ENCODE data around the gene LARGE2. TPM values are rescaled to one million over a fixed set of nuclear protein-coding genes. Genes with fewer than 3 reads are reported as not detected.

The LARGE2 gene
- total and polyA plus RNA-seq, 2 donors (not counting 3 experiments of a cell fraction or from before 2014, with no cell fraction given): 0.06 TPM; not detected in 1

DNA sequence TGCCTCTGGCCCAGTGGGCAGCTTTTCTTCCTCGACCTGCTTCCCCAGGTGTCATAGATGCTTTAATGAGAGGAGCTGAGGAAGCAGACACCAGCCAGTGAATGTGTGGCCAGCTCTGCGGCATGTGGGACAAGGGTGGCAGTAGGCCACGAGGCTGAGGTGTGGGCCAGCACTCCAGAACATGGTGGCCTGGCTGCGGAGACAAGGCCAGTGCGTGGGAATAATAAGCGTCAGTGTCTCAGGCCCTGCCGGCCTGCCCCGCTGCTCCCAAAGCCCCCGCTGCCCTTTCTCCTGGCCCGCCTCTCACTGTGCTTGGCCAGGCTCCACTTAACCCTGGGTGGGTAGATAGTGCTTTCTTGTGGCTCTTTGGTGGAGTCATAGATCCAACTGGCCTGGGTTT is 34.9 kb upstream of the LARGE2 start:
- no TSS peak for BruUV-seq (replicated peaks)
- H3K27me3 ChIP-seq (ENCODE audit: control insufficient read depth in 2 of 2, insufficient read depth in 2 of 2, low read length in 2 of 2): peaks cover 4 to 5% of the 10 kb centered on the region in 2 experiments
- no peaks in the 10 kb centered on the region for H3K4me1 ChIP-seq (ENCODE audit: control insufficient read depth, extremely low read depth, insufficient read depth, low read length)
- H3K9me3 ChIP-seq (replicated peaks; ENCODE audit: control insufficient read depth, insufficient read depth, low read length): no peaks in the 10 kb centered on the region
- no peak overlapping the region for H3K27ac ChIP-seq (ENCODE audit: insufficient read depth, low read depth, low read length)
- no peaks in the 10 kb centered on the region for H3K36me3 ChIP-seq (ENCODE audit: control insufficient read depth in 2 of 2, extremely low read depth in 1 of 2, insufficient read depth in 2 of 2, low read length in 2 of 2)
- dilution Hi-C loops (cut with MboI; ENCODE audit: extremely low pct_ligation_motif_present, low sequenced_read_pairs): no loop called here
- H4K20me1 ChIP-seq (replicated peaks; ENCODE audit: control insufficient read depth, extremely low read depth, insufficient read depth, low read length): no peaks in the 10 kb centered on the region
- DNase-seq (ENCODE audit: low read depth, low spot score): no peak
- no peak overlapping the region for H3K9ac ChIP-seq (replicated peaks; ENCODE audit: extremely low read depth, insufficient read depth, low read length)
- intact Hi-C loops (cut with micrococcal nuclease): no loop called here
- CTCF ChIA-PET: no interaction called here
- POLR2A ChIA-PET: no interaction called here
- H3K79me2 ChIP-seq (ENCODE audit: control insufficient read depth, insufficient read depth, low read length): no peaks in the 10 kb centered on the region
- H3K4me3 ChIP-seq (replicated peaks in 1 of 3; ENCODE audit: insufficient read depth in 1 of 3, low read depth in 1 of 3, low read length in 3 of 3): no peak overlapping the region
- no peak for FAIRE-seq
- no peak overlapping the region for H3K4me2 ChIP-seq (ENCODE audit: insufficient read depth, low read length)
- no peak overlapping the region for H2AFZ ChIP-seq (ENCODE audit: low read depth, low read length)
- H3K9me1 ChIP-seq (replicated peaks; ENCODE audit: control insufficient read depth, extremely low read depth, insufficient read depth, low read length): no peaks in the 10 kb centered on the region
- TF ChIP-seq FOS (IDR thresholded peaks at IDR 0.05; ENCODE audit: borderline replicate concordance, insufficient read depth, low read length) (no peak), MYC (IDR thresholded peaks at IDR 0.05; ENCODE audit: low read depth, low read length) (no peak), EZH2 (IDR thresholded peaks at IDR 0.05; ENCODE audit: borderline replicate concordance, low read depth, low read length, severe bottlenecking) (no peak), POLR2AphosphoS5 (IDR thresholded peaks at IDR 0.05; ENCODE audit: insufficient read depth, low read depth, low read length) (no peak), POLR2A (IDR thresholded peaks at IDR 0.05; ENCODE audit: low read depth, low read length) (no peak), MAX (IDR thresholded peaks at IDR 0.05; ENCODE audit: insufficient read depth, insufficient read length) (no peak), JUN (IDR thresholded peaks at IDR 0.05; ENCODE audit: borderline replicate concordance, insufficient read depth, insufficient read length, low read depth) (no peak)
- TF ChIP-seq, protein P1, sequence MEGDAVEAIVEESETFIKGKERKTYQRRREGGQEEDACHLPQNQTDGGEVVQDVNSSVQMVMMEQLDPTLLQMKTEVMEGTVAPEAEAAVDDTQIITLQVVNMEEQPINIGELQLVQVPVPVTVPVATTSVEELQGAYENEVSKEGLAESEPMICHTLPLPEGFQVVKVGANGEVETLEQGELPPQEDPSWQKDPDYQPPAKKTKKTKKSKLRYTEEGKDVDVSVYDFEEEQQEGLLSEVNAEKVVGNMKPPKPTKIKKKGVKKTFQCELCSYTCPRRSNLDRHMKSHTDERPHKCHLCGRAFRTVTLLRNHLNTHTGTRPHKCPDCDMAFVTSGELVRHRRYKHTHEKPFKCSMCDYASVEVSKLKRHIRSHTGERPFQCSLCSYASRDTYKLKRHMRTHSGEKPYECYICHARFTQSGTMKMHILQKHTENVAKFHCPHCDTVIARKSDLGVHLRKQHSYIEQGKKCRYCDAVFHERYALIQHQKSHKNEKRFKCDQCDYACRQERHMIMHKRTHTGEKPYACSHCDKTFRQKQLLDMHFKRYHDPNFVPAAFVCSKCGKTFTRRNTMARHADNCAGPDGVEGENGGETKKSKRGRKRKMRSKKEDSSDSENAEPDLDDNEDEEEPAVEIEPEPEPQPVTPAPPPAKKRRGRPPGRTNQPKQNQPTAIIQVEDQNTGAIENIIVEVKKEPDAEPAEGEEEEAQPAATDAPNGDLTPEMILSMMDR (IDR thresholded peaks at IDR 0.05; ENCODE audit: extremely low read depth in 1 of 2, insufficient read depth in 1 of 2, low read depth in 1 of 2, low read length in 2 of 2): no peak

Data from endothelial cell of umbilical vein (primary cell).